Mammary epithelial cell (primary cell): ENCODE measurements around the gene NSUN5.

Source experiments
- CTCF ChIP-seq, 2 donors: IDR thresholded peaks in 1 of 2; conservative IDR thresholded peaks in 1 of 2; 2 replicates each; pipeline ENCODE4 v1.5.1; 2011 to 2012; ENCODE audit warnings: inconsistent platforms in 2 of 2, low read length in 2 of 2, mild to moderate bottlenecking in 2 of 2, control low read depth in 1 of 2, low read depth in 1 of 2; ENCODE audit not compliant: insufficient read depth in 1 of 2; ENCODE audit errors: extremely low read depth in 1 of 2
- EZH2 ChIP-seq: IDR thresholded peaks from 2 replicates; pipeline ENCODE4 v1.6.1; 2012; ENCODE audit warnings: low read length, inconsistent platforms, borderline replicate concordance

DNA sequence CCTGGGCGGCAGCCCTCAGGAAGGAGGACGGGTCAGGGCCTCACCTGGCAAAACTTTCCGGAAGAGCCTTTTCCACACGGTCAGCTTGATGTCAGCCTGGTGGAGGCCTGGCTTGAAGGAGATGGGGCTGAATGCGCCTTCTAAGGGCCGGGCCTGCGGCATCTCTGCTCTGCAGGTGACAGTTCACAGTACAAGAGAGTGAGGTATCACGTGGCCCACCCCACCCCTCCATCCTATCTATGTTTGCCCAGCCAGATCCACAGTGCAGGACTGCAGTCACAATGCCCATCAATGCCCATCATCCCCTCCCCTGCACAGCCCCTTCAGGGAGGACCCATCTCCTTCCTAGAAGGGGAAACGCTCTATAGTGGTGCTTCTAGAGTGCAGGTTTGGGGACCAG, 7.9 kb upstream of the NSUN5 start:
- TF ChIP-seq EZH2 (no peak), CTCF (conservative IDR thresholded peaks at IDR 0.05 in 1 of 2, IDR thresholded peaks at IDR 0.05 in 1 of 2; ENCODE audit: extremely low read depth in 1 of 2, insufficient read depth in 1 of 2, low read depth in 1 of 2, low read length in 2 of 2) (no peak)
